HepG2 (cell line): ENCODE results near the gene TAF3. TPM values are rescaled to one million over a fixed set of nuclear protein-coding genes. Genes with fewer than 3 reads are reported as not detected.
A peak's percentile ranks its signal among the peaks of the same experiment; 100 is the strongest.

Experiments used
- ATF4 ChIP-seq, 2 experiments: fragments of 450-650 bp in 1 of 2; sonication (generic) in 1 of 2; formaldehyde crosslinking; IDR thresholded peaks; 2 replicates each; pipeline versions ENCODE4 v1.5.0 to v1.8.0; 2020 to 2022; ENCODE audit warnings: mild to moderate bottlenecking in 1 of 2, missing genetic modification reagents in 1 of 2
- CHD2 ChIP-seq: IDR thresholded peaks from 2 replicates; pipeline ENCODE4 v1.6.1; 2011; ENCODE audit warnings: low read depth, low read length, improper control_type of control experiment
- HMG20A ChIP-seq: IDR thresholded peaks from 2 replicates; pipeline ENCODE4 v1.6.1; 2016; ENCODE audit warnings: borderline replicate concordance
- HMGXB4 ChIP-seq, 2 experiments: sonication (generic) in 1 of 2; formaldehyde crosslinking in 1 of 2; IDR thresholded peaks; 2 replicates each; pipeline versions ENCODE4 v1.4.0 to v1.6.1; 2018 to 2020; ENCODE audit warnings: missing genetic modification reagents in 2 of 2, borderline replicate concordance in 1 of 2, low read depth in 1 of 2, mild to moderate bottlenecking in 1 of 2, missing biosample characterization in 1 of 2
- HOXA3 ChIP-seq: sonication (generic); formaldehyde crosslinking; IDR thresholded peaks from 2 replicates; pipeline ENCODE4 v1.5.0; 2020; ENCODE audit warnings: missing genetic modification reagents
- NR2C2 ChIP-seq: sonication (generic); formaldehyde crosslinking; IDR thresholded peaks from 2 replicates; pipeline ENCODE4 v1.4.0; 2020; ENCODE audit warnings: missing genetic modification reagents, mild to moderate bottlenecking, moderate library complexity, borderline replicate concordance
- PAXIP1 ChIP-seq: sonication (generic); formaldehyde crosslinking; conservative IDR thresholded peaks from 2 replicates; pipeline ENCODE4 v1.4.0; 2020; ENCODE audit warnings: mild to moderate bottlenecking, missing genetic modification reagents, moderate library complexity
- SNAPC4 ChIP-seq: sonication (generic); formaldehyde crosslinking; IDR thresholded peaks from 2 replicates; pipeline ENCODE4 v1.4.0; 2020; ENCODE audit warnings: mild to moderate bottlenecking, missing genetic modification reagents
- SOX5 ChIP-seq: IDR thresholded peaks from 2 replicates; pipeline ENCODE4 v1.6.1; 2016; ENCODE audit warnings: borderline replicate concordance
- SSRP1 ChIP-seq: IDR thresholded peaks from 2 replicates; pipeline ENCODE4 v1.6.1; 2016; ENCODE audit warnings: control low read depth
- XRCC5 ChIP-seq: fragments of 200-400 bp; formaldehyde crosslinking; optimal IDR thresholded peaks from 2 replicates; pipeline ENCODE3; 2017; ENCODE audit warnings: mild to moderate bottlenecking, low read length
- ZBTB39 ChIP-seq: sonication (generic); formaldehyde crosslinking; IDR thresholded peaks from 2 replicates; pipeline ENCODE4 v1.5.0; 2020; ENCODE audit warnings: missing genetic modification reagents
- polyA plus RNA-seq, 8 experiments: library from polyadenylated mRNA; depleted of rRNA in 3 of 8; stranded (reverse) in 7 of 8; unstranded in 1 of 8; fragments of >200 nt; fragmentation: Illumina TruSeq in 4 of 8; extraction: Trizol in 4 of 8; gene quantifications; 2 replicates each; pipeline versions ENCODE4 v1.2.1 to v1.2.3, GENCODE V29; 2011 to 2016; ENCODE audit warnings: low read depth in 4 of 8, missing spikeins in 1 of 8, mixed read lengths in 1 of 8; ENCODE audit not compliant: insufficient read depth in 1 of 8
- total RNA-seq, 5 experiments: library from RNA; depleted of rRNA; stranded (reverse); fragments of >200 nt; fragmentation: Illumina TruSeq; extraction: Trizol; gene quantifications; 2 replicates each; pipeline ENCODE4 v1.2.3, GENCODE V29; 2016; ENCODE audit warnings: low read depth in 1 of 5

TAF3 gene
- total and polyA plus RNA-seq, 2 of the 13 experiments (the other 11 are each of a cell fraction or from before 2014, with no cell fraction given): 1.7 to 2.9 TPM

- TF ChIP-seq PAXIP1 (peak; percentile 96), SSRP1 (CRISPR knock-in tag) (0 out of 2 replicates have a peak, but pooled peaks have one; percentile 68), CHD2 (no peak), ZBTB39 (CRISPR knock-in tag) (peak; percentile 73; the same call in 1 of the 2 replicates), ATF4 (CRISPR knock-in tag; IDR thresholded peaks at IDR 0.05) (peak in 1 of 2 experiments; percentile 66; a peak in 1 of 4 replicates), SOX5 (CRISPR knock-in tag) (peak; percentile 92), NR2C2 (CRISPR knock-in tag) (peak; percentile 64; the same call in 1 of the 2 replicates), HMG20A (CRISPR knock-in tag) (peak; percentile 73), XRCC5 (no peak), HOXA3 (CRISPR knock-in tag) (peak; percentile 52; the same call in 1 of the 2 replicates), HMGXB4 (CRISPR knock-in tag; IDR thresholded peaks at IDR 0.05; ENCODE audit: borderline replicate concordance in 1 of 2, low read depth in 1 of 2) (peak in 1 of 2 experiments; percentile 42; a peak in 1 of 4 replicates), SNAPC4 (CRISPR knock-in tag) (0 out of 2 replicates have a peak, but pooled peaks have one; percentile 45)
Measured at GRCh38 chr10:7932301-7933036, 114.2 kb downstream of the TAF3 start (continued).
